Cerebellar cortex (tissue), 1 donor: ENCODE results near the gene BSN.
A peak's percentile ranks its signal among the peaks of the same experiment; 100 is the strongest.

Experiments used
- DNase-seq: peaks from one replicate; pipeline ENCODE4 v3.0.0-alpha.2; 2015; ENCODE audit warnings: low spot score

BSN gene

GRCh38 chr3:49629451-49629850, 75.2 kb downstream of the BSN start:
- DNase-seq = no peak

- DNase-seq = peak; percentile 94
Measured at GRCh38 chr3:49629866-49630265, 75.6 kb downstream of the BSN start.

GRCh38 chr3:49630784-49631183, 76.5 kb downstream of the BSN start:
- no peak for DNase-seq

GRCh38 chr3:49634736-49635135, 80.5 kb downstream of the BSN start:
- no peak for DNase-seq

GRCh38 chr3:49636883-49637609, 82.8 kb downstream of the BSN start:
- no peak for DNase-seq

- no peak for DNase-seq
Measured at GRCh38 chr3:49638445-49638844, 84.2 kb downstream of the BSN start.

GRCh38 chr3:49639551-49639950, 85.3 kb downstream of the BSN start:
- peak; percentile 56 for DNase-seq

GRCh38 chr3:49641292-49641691, 87.0 kb downstream of the BSN start:
- DNase-seq = no peak

- peak; percentile 96 for DNase-seq
Measured at GRCh38 chr3:49641921-49642707, 87.8 kb downstream of the BSN start.

GRCh38 chr3:49642708-49643145, 88.5 kb downstream of the BSN start:
- no peak for DNase-seq

GRCh38 chr3:49644684-49645083, 90.4 kb downstream of the BSN start:
- no peak for DNase-seq

GRCh38 chr3:49646236-49646635, 92.0 kb downstream of the BSN start:
- no peak for DNase-seq

- peak; percentile 84 for DNase-seq
Measured at GRCh38 chr3:49647741-49648140, 93.5 kb downstream of the BSN start.

GRCh38 chr3:49648354-49649019, 94.2 kb downstream of the BSN start:
- DNase-seq = no peak

GRCh38 chr3:49649576-49649975, 95.3 kb downstream of the BSN start:
- no peak for DNase-seq

- no peak for DNase-seq
Measured at GRCh38 chr3:49650177-49650576, 95.9 kb downstream of the BSN start.

GRCh38 chr3:49650637-49651036, 96.4 kb downstream of the BSN start:
- no peak for DNase-seq

- DNase-seq = no peak
Measured at GRCh38 chr3:49652218-49652902, 98.1 kb downstream of the BSN start.

- DNase-seq = no peak
Measured at GRCh38 chr3:49652903-49653415, 98.7 kb downstream of the BSN start.

- DNase-seq = no peak
Measured at GRCh38 chr3:49653621-49654020, 99.3 kb downstream of the BSN start.

GRCh38 chr3:49654176-49654825, 100.0 kb downstream of the BSN start:
- DNase-seq = no peak
